ENCODE results near the gene GDF7. TPM values are rescaled to one million over a fixed set of nuclear protein-coding genes. Genes with fewer than 3 reads are reported as not detected.
A peak's percentile ranks its signal among the peaks of the same experiment; 100 is the strongest.

GDF7 gene
- total RNA-seq, 1 donor from 2014 or later = 0.05 TPM

GRCh38 chr2:20633001-20633400 lies 33.9 kb upstream of the GDF7 start:
- Mint-ChIP-seq H3K36me3 (ENCODE audit: low read depth) (no peaks in the 10 kb centered on the region), H3K4me3 (ENCODE audit: low read depth) (no peak overlapping the region), H3K4me1 (ENCODE audit: low read depth) (peaks cover 1% of the 10 kb centered on the region), H3K27me3 (ENCODE audit: low read depth) (no peaks in the 10 kb centered on the region), H3K9me3 (no peaks in the 10 kb centered on the region), H3K27ac (no peak overlapping the region)
- intact Hi-C loops (cut with micrococcal nuclease) = no loop called here
- DNase-seq (ENCODE audit: low spot score) = no peak

GRCh38 chr2:20633794-20634506 lies 33.0 kb upstream of the GDF7 start:
- Mint-ChIP-seq H3K9me3 (no peaks in the 10 kb centered on the region), H3K4me3 (ENCODE audit: low read depth) (no peak overlapping the region), H3K4me1 (ENCODE audit: low read depth) (peaks cover 1% of the 10 kb centered on the region), H3K27me3 (ENCODE audit: low read depth) (no peaks in the 10 kb centered on the region), H3K36me3 (ENCODE audit: low read depth) (no peaks in the 10 kb centered on the region), H3K27ac (no peak overlapping the region)
- intact Hi-C loops (cut with micrococcal nuclease) = loop anchor here (2.0 kb wide), 1 partner anchor 187 kb away; the partner anchor contains the start of gene RHOB
- no peak for DNase-seq (ENCODE audit: low spot score)

GRCh38 chr2:20634507-20635112 lies 32.3 kb upstream of the GDF7 start:
- intact Hi-C loops (cut with micrococcal nuclease) = loop anchor here (2.0 kb wide), 1 partner anchor 188 kb away; the partner anchor contains the start of gene RHOB

GRCh38 chr2:20635113-20635510 lies 31.8 kb upstream of the GDF7 start:
- no peak for DNase-seq (ENCODE audit: low spot score)
- intact Hi-C loops (cut with micrococcal nuclease) = loop anchor here (2.0 kb wide), 1 partner anchor 188 kb away; the partner anchor contains the start of gene RHOB
- H3K4me3 Mint-ChIP-seq (ENCODE audit: low read depth) = no peak overlapping the region

More at GRCh38 chr2:20634507-20635112, 32.3 kb upstream of the GDF7 start:
- Mint-ChIP-seq H3K36me3 (ENCODE audit: low read depth) (no peaks in the 10 kb centered on the region), H3K27ac (no peak overlapping the region), H3K4me3 (ENCODE audit: low read depth) (no peak overlapping the region), H3K27me3 (ENCODE audit: low read depth) (no peaks in the 10 kb centered on the region), H3K4me1 (ENCODE audit: low read depth) (peaks cover 1% of the 10 kb centered on the region), H3K9me3 (no peaks in the 10 kb centered on the region)
- DNase-seq (ENCODE audit: low spot score) = no peak

GRCh38 chr2:20635675-20636584 lies 31.0 kb upstream of the GDF7 start:
- Mint-ChIP-seq H3K36me3 (ENCODE audit: low read depth) (no peaks in the 10 kb centered on the region), H3K4me1 (ENCODE audit: low read depth) (peaks cover 1% of the 10 kb centered on the region), H3K27me3 (ENCODE audit: low read depth) (no peaks in the 10 kb centered on the region), H3K9me3 (no peaks in the 10 kb centered on the region), H3K27ac (no peak overlapping the region), H3K4me3 (ENCODE audit: low read depth) (no peak overlapping the region)
- intact Hi-C loops (cut with micrococcal nuclease) = loop anchor here (2.0 kb wide), 1 partner anchor 189 kb away; the partner anchor contains the start of gene RHOB
- DNase-seq (ENCODE audit: low spot score) = peak; percentile 30

More at GRCh38 chr2:20635113-20635510, 31.8 kb upstream of the GDF7 start:
- Mint-ChIP-seq H3K4me1 (ENCODE audit: low read depth) (peaks cover 1% of the 10 kb centered on the region), H3K27me3 (ENCODE audit: low read depth) (no peaks in the 10 kb centered on the region), H3K27ac (no peak overlapping the region), H3K9me3 (no peaks in the 10 kb centered on the region), H3K36me3 (ENCODE audit: low read depth) (no peaks in the 10 kb centered on the region)

GRCh38 chr2:20637147-20637546 lies 29.8 kb upstream of the GDF7 start:
- peaks cover 1% of the 10 kb centered on the region for H3K4me1 Mint-ChIP-seq (ENCODE audit: low read depth)
- H3K27me3 Mint-ChIP-seq (ENCODE audit: low read depth) = no peaks in the 10 kb centered on the region
- intact Hi-C loops (cut with micrococcal nuclease) = no loop called here
- H3K4me3 Mint-ChIP-seq (ENCODE audit: low read depth) = no peak overlapping the region
- no peak overlapping the region for H3K27ac Mint-ChIP-seq
- DNase-seq (ENCODE audit: low spot score) = no peak
- no peaks in the 10 kb centered on the region for H3K9me3 Mint-ChIP-seq
- no peaks in the 10 kb centered on the region for H3K36me3 Mint-ChIP-seq (ENCODE audit: low read depth)

GRCh38 chr2:20638014-20638413 lies 28.9 kb upstream of the GDF7 start:
- Mint-ChIP-seq H3K36me3 (ENCODE audit: low read depth) (no peaks in the 10 kb centered on the region), H3K27me3 (ENCODE audit: low read depth) (no peaks in the 10 kb centered on the region), H3K9me3 (no peaks in the 10 kb centered on the region), H3K4me3 (ENCODE audit: low read depth) (no peak overlapping the region), H3K4me1 (ENCODE audit: low read depth) (peaks cover 1% of the 10 kb centered on the region), H3K27ac (no peak overlapping the region)
- DNase-seq (ENCODE audit: low spot score) = no peak
- intact Hi-C loops (cut with micrococcal nuclease) = no loop called here

- no peaks in the 10 kb centered on the region for H3K27me3 Mint-ChIP-seq (ENCODE audit: low read depth)
- H3K36me3 Mint-ChIP-seq (ENCODE audit: low read depth) = no peaks in the 10 kb centered on the region
- DNase-seq (ENCODE audit: low spot score) = no peak
- intact Hi-C loops (cut with micrococcal nuclease) = no loop called here
- H3K27ac Mint-ChIP-seq = no peak overlapping the region
- peaks cover 1% of the 10 kb centered on the region for H3K4me1 Mint-ChIP-seq (ENCODE audit: low read depth)
- no peak overlapping the region for H3K4me3 Mint-ChIP-seq (ENCODE audit: low read depth)
- H3K9me3 Mint-ChIP-seq = no peaks in the 10 kb centered on the region
Observed at GRCh38 chr2:20638646-20639430, 28.1 kb upstream of the GDF7 start.

GRCh38 chr2:20640411-20641122 lies 26.4 kb upstream of the GDF7 start:
- Mint-ChIP-seq H3K4me1 (ENCODE audit: low read depth) (no peaks in the 10 kb centered on the region), H3K9me3 (no peaks in the 10 kb centered on the region), H3K27me3 (ENCODE audit: low read depth) (no peaks in the 10 kb centered on the region), H3K4me3 (ENCODE audit: low read depth) (no peak overlapping the region), H3K36me3 (ENCODE audit: low read depth) (no peaks in the 10 kb centered on the region), H3K27ac (no peak overlapping the region)
- intact Hi-C loops (cut with micrococcal nuclease) = loop anchor here (5.0 kb wide), 2 partner anchors 63 to 503 kb away; no protein-coding TSS in a partner anchor
- DNase-seq (ENCODE audit: low spot score) = no peak

GRCh38 chr2:20641123-20641985 lies 25.6 kb upstream of the GDF7 start:
- Mint-ChIP-seq H3K4me3 (ENCODE audit: low read depth) (no peak overlapping the region), H3K27me3 (ENCODE audit: low read depth) (no peaks in the 10 kb centered on the region), H3K27ac (no peak overlapping the region), H3K4me1 (ENCODE audit: low read depth) (no peaks in the 10 kb centered on the region), H3K9me3 (no peaks in the 10 kb centered on the region), H3K36me3 (ENCODE audit: low read depth) (no peaks in the 10 kb centered on the region)
- intact Hi-C loops (cut with micrococcal nuclease) = loop anchor here (5.0 kb wide), 2 partner anchors 64 to 504 kb away; no protein-coding TSS in a partner anchor
- no peak for DNase-seq (ENCODE audit: low spot score)
